ENCODE results near the gene UFD1. TPM values are rescaled to one million over a fixed set of nuclear protein-coding genes. Genes with fewer than 3 reads are reported as not detected.
A peak's percentile ranks its signal among the peaks of the same experiment; 100 is the strongest.

UFD1 gene
- total and polyA plus RNA-seq, 9 of the 15 experiments (the other 6 are each of a cell fraction or from before 2014, with no cell fraction given) = 238 to 645 (median 363) TPM

DNA sequence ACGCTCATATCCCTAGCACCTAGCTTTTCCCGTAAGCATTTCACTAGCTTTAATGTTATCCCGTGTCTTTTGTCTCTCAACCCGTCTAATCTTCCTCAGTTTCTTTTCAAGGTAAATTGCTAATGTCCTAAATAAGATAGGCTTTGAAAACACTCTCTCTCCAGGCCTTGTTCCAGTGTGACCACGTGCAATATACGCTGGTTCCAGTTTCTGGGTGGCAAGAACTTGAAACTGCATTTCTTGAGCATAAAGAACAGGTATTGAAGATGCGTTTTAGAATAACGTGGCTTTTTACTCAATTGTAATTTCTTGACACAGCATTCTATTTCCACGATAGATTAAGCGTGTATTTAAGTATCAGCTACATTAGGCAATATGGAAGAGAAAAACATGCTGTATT, 1.8 kb upstream of the UFD1 start (continued):
- peak; percentile 43; the same call in 1 of the 2 replicates for TF ChIP-seq DIDO1 (tag; IDR thresholded peaks at IDR 0.05; ENCODE audit: low read depth)
- TF ChIP-seq, protein P1, sequence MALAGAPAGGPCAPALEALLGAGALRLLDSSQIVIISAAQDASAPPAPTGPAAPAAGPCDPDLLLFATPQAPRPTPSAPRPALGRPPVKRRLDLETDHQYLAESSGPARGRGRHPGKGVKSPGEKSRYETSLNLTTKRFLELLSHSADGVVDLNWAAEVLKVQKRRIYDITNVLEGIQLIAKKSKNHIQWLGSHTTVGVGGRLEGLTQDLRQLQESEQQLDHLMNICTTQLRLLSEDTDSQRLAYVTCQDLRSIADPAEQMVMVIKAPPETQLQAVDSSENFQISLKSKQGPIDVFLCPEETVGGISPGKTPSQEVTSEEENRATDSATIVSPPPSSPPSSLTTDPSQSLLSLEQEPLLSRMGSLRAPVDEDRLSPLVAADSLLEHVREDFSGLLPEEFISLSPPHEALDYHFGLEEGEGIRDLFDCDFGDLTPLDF (CRISPR knock-in tag; IDR thresholded peaks at IDR 0.05) = peak; percentile 75
- TF ChIP-seq HDAC8 (tag; IDR thresholded peaks at IDR 0.05) = no peak
- no peak for TF ChIP-seq BRD9 (IDR thresholded peaks at IDR 0.05; ENCODE audit: low read depth, partially characterized antibody)
- TF ChIP-seq ZMIZ1 (IDR thresholded peaks at IDR 0.05; ENCODE audit: low read depth in 2 of 2, low read length in 2 of 2) = no peak
- TF ChIP-seq JUND (IDR thresholded peaks at IDR 0.05; ENCODE audit: borderline replicate concordance, low read depth, low read length) = no peak
- no peak for TF ChIP-seq JUND (tag; IDR thresholded peaks at IDR 0.05; ENCODE audit: borderline replicate concordance, low read depth, low read length)
- 0 out of 2 replicates have a peak, but pooled peaks have one; percentile 53 for TF ChIP-seq HNRNPL (IDR thresholded peaks at IDR 0.05; ENCODE audit: low read depth, low read length)
- no peak for TF ChIP-seq SIRT6 (IDR thresholded peaks at IDR 0.05; ENCODE audit: low read depth, low read length)
- TF ChIP-seq, protein P2, sequence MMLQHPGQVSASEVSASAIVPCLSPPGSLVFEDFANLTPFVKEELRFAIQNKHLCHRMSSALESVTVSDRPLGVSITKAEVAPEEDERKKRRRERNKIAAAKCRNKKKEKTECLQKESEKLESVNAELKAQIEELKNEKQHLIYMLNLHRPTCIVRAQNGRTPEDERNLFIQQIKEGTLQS (IDR thresholded peaks at IDR 0.05) = no peak
- TF ChIP-seq, protein P2 (CRISPR knock-in tag; conservative IDR thresholded peaks at IDR 0.05) = peak; percentile 19; the same call in 1 of the 2 replicates
- no peak for TF ChIP-seq NCOA1 (IDR thresholded peaks at IDR 0.05; ENCODE audit: low read depth)
